ENCODE data around the gene NRK.
"Not testable (repeated sequence)": the region's sequence is repeated elsewhere in the genome, so short reads cannot be mapped to it uniquely, and the experiment has no call there.

The NRK gene

DNA sequence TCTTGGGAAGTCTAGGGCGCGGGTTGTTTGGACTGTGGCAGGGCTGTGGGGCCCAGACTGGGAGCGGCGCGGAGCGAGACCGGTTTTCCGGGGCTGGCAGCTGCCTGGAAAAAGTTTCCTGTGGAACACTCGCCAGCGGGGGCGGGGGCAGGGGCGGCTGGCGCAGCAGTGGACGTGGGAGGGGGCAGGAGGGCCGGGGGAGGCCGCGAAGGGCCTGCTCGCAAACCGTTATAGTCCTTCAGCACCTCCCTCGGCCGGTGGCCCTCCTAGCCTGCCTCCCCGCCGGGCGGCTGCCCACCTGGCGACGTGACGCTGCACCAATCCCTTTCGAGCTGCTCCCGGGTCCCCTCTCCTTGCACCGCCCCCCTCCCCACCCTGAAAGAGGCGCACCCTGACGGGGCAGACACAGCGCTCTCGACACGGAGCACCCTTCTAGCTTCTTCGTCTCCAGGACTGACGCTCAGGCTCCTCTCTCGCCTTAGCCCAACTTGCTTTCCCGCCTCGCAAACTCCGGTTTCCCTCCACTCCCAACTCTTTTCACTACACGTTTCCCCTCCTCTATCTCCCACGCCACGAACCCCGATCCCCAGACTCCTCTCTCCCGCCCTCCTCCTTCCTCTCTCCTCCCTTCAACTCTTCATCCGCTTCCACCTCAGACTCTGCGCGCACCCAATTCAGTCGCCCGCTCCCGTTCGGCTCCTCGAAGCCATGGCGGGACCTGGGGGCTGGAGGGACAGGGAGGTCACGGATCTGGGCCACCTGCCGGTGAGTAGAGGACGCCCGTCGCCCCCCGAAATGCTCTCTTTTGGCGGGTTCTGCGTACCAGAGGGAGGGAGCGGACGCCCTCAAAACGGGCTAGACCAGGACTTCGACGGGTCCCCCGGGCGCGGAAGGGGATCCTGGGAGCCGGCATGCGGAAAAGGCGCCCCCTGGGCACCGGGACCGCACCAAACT is at the start of gene NRK:
NRK (plus strand) TSS at position 402 of the 954 bp plus-strand sequence; CDS start at position 709, 307 bp downstream.
- peak; percentile 85 for DNase-seq

DNA sequence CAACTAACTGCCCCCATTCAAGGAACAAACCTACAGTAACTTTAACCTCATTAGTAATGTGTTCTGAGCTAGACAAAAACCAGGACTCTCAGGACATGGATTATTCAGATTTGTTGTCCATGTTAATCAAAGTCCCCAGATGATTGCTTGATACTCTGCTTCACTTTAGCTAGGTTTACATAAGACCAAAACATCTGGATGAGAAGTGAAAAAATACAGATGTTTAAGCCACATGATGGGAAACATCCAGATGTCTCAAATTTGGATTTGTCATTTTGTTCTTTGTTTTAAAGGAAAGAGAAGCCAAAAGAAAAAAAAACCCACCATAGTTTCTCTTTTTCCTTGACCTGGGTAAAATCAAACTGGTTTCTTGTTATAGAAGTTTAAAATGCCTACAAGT is 48.5 kb upstream of the NRK start:
- no peak for DNase-seq

DNA sequence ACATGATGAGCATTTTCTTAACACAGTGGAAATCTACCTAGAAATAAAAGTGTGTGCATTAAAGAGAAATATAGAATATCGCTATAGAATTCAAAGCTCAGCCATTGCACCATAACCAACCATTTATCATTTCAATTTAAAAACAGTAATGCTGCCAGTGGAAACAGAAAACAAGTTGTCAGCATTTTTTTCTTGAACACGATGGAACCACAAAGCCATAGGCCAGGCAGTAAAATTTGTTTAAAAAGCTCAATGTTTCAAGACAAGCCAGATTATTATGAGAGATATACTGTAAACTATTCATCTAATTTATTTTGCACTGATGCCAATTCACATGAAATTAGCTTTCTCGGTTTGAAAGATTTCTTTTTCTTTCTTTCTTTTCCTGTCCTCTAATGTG is 46.7 kb upstream of the NRK start:
- DNase-seq: no peak

- DNase-seq: peak; percentile 80
Measured at GRCh38 chrX:105781804-105782203, 40.5 kb upstream of the NRK start.

GRCh38 chrX:105796877-105797276 is 25.5 kb upstream of the NRK start:
- DNase-seq: not testable (repeated sequence)

DNA sequence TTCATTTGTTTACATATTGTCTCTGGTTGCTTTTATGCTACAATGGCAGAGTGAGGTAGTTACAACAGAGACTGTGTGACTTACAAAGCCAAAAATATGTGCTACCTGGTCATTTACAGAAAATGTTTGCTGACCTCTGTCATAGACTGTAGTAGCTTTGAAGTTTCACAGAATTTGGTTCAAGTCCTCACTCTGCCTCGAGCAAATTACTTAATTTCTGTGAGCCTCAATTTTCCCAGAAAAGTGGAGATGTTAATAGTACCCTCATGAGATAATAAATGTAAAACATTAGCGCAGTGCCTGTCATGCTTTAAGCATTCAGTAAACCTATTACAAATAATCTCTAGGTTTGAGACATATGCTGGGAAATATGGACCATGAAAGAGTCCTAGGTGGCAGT is 18.4 kb upstream of the NRK start:
- DNase-seq: no peak

- not testable (repeated sequence) for DNase-seq
Measured at GRCh38 chrX:105805655-105806054, 16.7 kb upstream of the NRK start.

DNA sequence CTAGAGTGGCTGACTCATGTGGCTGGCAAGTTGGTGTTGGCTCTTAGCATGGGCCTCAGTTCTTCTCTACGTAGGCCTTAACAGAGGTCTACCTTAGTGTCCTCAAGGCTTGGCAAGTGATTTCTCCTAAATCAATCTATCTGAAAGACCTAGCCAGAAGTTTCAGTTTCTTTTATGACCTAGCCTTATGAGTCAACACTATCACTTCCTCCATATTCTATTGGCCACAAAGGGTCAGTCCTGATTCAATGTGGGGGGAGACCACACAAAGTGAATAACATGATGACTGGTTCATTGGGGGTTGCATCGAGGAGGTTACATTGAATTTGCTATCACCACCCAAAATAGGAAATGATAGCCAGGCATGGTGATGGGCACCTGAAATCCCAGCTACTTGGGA is 5.8 kb upstream of the NRK start:
- DNase-seq: no peak

- no peak for DNase-seq
Measured at GRCh38 chrX:105820247-105820646, 2.1 kb upstream of the NRK start.

DNA sequence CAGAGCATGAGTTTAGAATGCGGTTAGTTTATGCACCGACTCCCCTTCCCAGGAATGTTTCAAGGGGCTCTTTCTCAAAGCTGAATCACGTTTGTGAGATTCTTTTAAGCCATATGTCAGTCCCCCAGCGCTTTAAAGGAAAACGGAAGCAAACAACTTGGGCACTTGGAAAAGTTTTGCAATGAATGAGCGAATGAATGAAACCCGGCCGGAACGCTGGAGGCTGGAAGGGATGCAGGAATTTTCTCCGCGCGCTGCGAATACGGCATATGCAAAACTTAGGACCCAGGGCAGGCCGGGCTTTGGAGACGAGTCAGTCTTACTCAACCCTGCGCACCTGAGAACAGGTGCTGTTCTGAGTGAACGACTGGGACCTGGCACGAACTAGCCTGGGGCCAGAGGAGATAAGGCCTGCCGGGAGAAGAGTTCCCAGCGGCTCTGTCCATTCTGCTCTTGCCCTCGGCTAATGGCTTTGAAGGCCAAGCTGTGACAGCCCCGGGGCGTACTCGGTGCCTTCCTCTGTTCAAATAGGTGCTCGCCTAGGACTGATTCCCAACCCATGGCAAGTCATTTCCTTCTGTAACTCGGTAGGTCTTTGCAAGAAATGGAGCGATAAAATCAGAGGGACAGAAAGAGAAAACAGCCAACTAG is 743 bp upstream of the NRK start:
- DNase-seq: peak; percentile 41

DNA sequence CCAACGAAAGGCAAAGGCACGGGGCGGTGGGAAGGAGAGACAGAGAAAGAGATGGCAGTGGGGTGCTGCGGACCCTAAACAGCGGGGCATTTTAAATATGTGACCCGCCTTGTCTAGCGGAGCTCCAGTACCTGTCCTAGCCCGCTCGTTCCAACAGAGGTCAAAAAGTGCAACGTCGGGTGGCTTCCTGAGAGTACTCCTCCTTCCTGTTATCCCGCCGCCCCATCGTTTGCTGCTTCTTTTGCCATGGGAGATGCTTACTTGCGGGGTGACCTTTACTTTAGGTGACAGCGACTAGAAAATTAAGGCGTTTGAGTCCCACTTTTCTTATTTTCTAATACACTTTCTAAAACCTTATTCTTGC is 735 bp downstream of the NRK start:
- DNase-seq: peak; percentile 36

- DNase-seq: no peak
Measured at GRCh38 chrX:105829011-105829410, 6.7 kb downstream of the NRK start.

DNA sequence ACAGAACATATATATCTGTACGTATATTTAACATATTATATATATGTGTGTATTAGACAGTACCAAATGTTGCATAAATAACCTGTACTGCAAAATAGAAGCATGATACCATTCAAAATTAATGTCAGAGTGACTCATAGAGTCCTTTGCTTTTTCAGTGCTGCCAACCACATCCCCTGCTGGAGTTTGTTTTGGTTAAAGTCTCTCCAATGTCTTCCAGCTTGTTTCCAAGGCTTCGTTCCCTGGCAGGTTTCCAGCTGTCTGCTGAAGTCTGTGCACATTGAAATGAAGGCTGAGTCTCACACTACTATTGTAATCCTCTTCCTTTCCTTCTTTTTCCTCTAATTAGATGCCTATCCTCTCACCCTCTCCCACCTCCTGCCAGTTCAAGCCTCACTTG is 14.9 kb downstream of the NRK start:
- peak; percentile 84 for DNase-seq

- peak; percentile 20 for DNase-seq
Measured at GRCh38 chrX:105845631-105846030, 23.3 kb downstream of the NRK start.

- not testable (repeated sequence) for DNase-seq
Measured at GRCh38 chrX:105850100-105850499, 27.8 kb downstream of the NRK start.

GRCh38 chrX:105865709-105866108 is 43.4 kb downstream of the NRK start:
- no peak for DNase-seq

- no peak for DNase-seq
Measured at GRCh38 chrX:105869701-105870100, 47.4 kb downstream of the NRK start.

GRCh38 chrX:105870445-105870844 is 48.1 kb downstream of the NRK start:
- no peak for DNase-seq

DNA sequence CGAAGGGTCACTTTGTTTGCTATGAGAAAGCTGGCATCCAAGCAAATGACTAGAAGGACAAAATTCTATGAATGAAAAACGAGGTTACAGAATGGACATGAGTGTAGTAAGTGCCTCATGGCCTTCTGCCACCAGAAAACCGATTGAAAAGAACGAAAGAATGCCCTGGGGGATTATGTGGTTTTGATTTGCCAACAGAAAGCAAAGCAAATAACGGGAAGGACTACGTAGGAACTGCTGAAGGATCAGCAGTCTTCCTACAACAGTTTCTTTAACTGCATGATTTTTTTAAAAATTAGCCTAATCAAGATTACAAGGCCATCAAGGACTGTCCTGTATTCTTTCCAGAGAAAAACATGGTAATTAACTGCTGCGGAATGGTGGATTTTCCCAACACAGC is 50.6 kb downstream of the NRK start:
- DNase-seq: no peak

DNA sequence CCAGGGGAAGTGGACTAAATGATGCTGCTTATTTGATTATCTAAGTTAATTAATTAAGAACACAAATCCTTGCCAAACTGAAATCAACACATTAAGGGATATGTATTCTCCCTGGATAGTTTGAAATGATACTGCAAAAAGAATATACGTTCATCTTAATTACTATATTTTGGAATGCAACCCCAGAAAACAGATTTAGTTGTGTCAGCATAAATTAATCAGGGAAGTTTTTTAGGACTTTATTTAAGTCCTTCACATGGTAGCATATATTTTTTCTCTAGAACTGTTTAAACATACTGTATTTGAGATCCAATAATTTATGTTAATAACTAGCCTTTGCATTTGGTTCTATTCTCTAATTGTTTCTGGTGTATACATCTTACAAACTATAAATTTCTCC is 52.5 kb downstream of the NRK start:
- DNase-seq: no peak

DNA sequence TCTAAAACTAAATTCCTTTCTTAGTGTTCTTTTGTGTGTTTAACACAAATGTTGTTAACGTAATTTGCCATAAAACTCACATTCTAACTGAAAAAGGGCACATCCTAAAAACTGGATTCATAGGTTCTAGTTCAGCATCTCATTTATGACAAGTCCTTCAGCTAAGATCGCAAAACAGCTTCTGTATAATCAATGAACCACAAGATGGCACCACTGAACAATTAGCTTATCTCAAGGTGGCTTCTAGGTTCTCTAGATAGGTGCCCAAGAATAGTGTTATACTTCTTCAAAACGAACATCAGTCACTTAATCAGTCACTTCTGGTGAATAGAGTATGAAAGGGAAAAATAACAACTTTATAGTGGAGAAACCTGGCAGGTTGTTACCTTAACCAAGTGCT is 54.3 kb downstream of the NRK start:
- no peak for DNase-seq

- DNase-seq: no peak
Measured at GRCh38 chrX:105880491-105880890, 58.2 kb downstream of the NRK start.

- peak; percentile 25 for DNase-seq
Measured at GRCh38 chrX:105882581-105883275, 60.4 kb downstream of the NRK start.

DNA sequence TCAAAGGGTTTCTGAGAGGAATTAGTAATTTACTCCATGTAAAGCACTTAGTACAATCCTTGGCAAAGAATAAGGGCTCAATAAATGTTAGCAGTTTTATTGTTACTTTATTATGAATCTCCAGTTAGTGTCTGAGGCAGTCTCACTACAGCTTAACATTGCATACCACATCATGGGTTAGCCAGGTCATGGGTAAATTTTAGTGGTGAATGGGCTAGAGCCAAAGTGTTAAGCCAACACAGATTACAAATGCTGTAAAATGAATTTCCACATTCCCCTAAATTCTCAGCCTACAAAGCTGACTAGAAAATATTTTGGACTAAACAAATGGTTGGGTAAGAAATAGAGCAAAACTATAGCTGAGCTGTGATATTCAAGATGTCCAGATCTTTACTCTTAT is 72.4 kb downstream of the NRK start:
- no peak for DNase-seq

All from femur (tissue), 1 donor.